ENCODE results near the gene NAP1L4. TPM values are rescaled to one million over a fixed set of nuclear protein-coding genes. Genes with fewer than 3 reads are reported as not detected.

Gene NAP1L4
- total RNA-seq, 1 donor, result 72.0 TPM

DNA sequence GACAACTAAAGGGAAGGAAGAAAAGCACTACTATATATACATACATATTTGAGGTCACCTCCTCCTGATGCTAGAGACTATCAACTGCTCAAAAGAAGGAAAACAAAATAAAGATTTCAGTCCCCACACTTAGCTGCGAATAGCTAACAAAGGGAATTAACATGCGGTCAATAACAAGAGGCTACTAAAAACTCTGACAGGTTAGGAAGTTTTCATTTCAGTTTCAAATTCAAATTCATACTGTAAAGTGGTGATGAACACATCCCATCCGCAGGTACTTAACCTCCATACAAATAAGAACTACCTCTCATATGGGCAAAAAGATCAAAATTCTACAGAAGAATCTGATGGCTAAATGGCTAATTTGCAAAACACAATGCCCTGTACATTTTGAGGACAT lies 2.6 kb downstream of the NAP1L4 start:
- Histone ChIP-seq H3K27ac (ENCODE audit: low read depth, low read length) (peak overlapping the region; percentile 52), H4K20me1 (ENCODE audit: insufficient read depth, low read length) (peaks cover 18% of the 10 kb centered on the region), H3K4me2 (ENCODE audit: insufficient read depth, low read length) (peak overlapping the region; percentile 82), H2AFZ (ENCODE audit: low read length) (no peak overlapping the region), H3K79me2 (ENCODE audit: insufficient read depth, low read length) (peaks cover 73% of the 10 kb centered on the region), H3K9me3 (ENCODE audit: low read depth, low read length) (no peaks in the 10 kb centered on the region), H3K27me3 (ENCODE audit: insufficient read depth, low read length) (no peaks in the 10 kb centered on the region), H3K4me1 (ENCODE audit: insufficient read depth, low read length) (peaks cover 33% of the 10 kb centered on the region), H3K36me3 (ENCODE audit: insufficient read depth, low read length) (no peaks in the 10 kb centered on the region), H3K4me3 (ENCODE audit: insufficient read depth, low read length) (peak overlapping the region; percentile 98)
- TF ChIP-seq, protein P1, sequence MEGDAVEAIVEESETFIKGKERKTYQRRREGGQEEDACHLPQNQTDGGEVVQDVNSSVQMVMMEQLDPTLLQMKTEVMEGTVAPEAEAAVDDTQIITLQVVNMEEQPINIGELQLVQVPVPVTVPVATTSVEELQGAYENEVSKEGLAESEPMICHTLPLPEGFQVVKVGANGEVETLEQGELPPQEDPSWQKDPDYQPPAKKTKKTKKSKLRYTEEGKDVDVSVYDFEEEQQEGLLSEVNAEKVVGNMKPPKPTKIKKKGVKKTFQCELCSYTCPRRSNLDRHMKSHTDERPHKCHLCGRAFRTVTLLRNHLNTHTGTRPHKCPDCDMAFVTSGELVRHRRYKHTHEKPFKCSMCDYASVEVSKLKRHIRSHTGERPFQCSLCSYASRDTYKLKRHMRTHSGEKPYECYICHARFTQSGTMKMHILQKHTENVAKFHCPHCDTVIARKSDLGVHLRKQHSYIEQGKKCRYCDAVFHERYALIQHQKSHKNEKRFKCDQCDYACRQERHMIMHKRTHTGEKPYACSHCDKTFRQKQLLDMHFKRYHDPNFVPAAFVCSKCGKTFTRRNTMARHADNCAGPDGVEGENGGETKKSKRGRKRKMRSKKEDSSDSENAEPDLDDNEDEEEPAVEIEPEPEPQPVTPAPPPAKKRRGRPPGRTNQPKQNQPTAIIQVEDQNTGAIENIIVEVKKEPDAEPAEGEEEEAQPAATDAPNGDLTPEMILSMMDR (IDR thresholded peaks at IDR 0.05; ENCODE audit: extremely low read depth, low read depth, low read length), result no peak
- DNase-seq (ENCODE audit: insufficient read length, low spot score, missing footprints), result no peak

DNA sequence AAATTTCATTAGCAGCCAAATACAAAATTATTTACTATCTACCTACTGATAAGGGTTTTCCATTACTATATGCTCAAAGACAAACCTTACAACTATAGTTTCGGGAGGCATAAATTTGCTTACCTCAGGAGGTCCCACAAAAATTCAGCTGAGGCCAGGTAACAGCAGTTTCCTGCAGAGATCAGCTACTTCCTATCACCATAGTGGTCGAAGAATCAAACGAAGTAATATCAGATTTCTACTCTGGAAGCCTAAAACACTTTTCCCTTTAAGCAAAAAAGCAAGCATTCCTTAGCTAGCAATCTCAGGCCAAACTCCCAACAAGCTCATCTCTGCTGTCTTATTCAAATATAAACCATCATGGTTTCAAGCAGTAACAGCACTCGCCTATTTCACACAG lies 3.1 kb downstream of the NAP1L4 start:
- H3K27me3 ChIP-seq (ENCODE audit: insufficient read depth, low read length), result no peaks in the 10 kb centered on the region
- no peaks in the 10 kb centered on the region for H3K9me3 ChIP-seq (ENCODE audit: low read depth, low read length)
- peaks cover 18% of the 10 kb centered on the region for H4K20me1 ChIP-seq (ENCODE audit: insufficient read depth, low read length)
- peak overlapping the region; percentile 98 for H3K4me3 ChIP-seq (ENCODE audit: insufficient read depth, low read length)
- DNase-seq (ENCODE audit: insufficient read length, low spot score, missing footprints), result no peak
- H3K79me2 ChIP-seq (ENCODE audit: insufficient read depth, low read length), result peaks cover 78% of the 10 kb centered on the region
- H3K4me2 ChIP-seq (ENCODE audit: insufficient read depth, low read length), result peak overlapping the region; percentile 82
- TF ChIP-seq, protein P1 (IDR thresholded peaks at IDR 0.05; ENCODE audit: extremely low read depth, low read depth, low read length), result no peak
- no peak overlapping the region for H2AFZ ChIP-seq (ENCODE audit: low read length)
- peak overlapping the region; percentile 52 for H3K27ac ChIP-seq (ENCODE audit: low read depth, low read length)
- H3K36me3 ChIP-seq (ENCODE audit: insufficient read depth, low read length), result no peaks in the 10 kb centered on the region
- H3K4me1 ChIP-seq (ENCODE audit: insufficient read depth, low read length), result peaks cover 33% of the 10 kb centered on the region

DNA sequence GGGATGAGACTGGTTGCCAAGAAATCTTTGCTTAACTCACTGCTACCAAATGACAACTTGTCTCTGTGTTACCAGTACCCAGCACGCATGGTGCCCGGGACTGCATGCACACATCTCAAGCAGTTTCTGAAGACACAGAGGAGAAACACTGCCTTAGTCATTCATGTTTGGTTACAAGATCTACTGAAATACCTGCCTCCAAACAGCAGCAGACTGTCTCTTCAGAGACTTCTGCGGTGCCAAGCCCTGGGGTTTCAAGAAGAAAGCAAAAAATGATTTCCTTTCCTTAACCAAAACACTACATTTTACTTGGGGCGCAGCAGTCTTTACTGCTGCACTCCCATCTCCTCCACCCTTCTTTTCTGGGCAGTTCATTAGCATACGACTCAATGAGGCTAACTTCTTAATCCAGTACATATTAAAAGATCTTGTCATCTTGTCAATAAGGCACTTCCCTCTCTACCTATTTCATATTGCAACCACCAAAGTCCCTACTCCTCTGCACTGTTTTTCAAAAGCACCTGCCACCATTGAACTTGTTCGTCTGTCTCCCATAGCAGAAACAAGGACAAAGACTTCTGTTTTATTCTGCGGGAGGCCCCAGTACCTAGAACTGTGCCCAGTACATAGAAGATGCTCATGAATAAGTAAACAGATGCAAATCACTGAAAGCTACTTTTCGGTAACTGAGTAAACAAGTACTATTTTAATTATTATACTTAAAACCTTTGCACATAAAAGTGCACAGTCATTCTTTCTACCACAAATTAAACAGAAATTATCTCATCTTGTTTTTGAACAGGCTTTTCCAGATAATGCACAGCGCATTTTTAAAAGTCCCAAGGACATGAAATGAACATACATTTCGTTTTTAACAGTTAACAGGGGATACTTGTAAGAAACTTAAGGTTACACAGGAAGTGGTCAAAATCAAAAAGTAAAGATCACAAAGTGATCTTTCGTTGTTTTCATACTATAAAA lies 4.0 kb downstream of the NAP1L4 start:
- peaks cover 33% of the 10 kb centered on the region for H3K4me1 ChIP-seq (ENCODE audit: insufficient read depth, low read length)
- H3K27ac ChIP-seq (ENCODE audit: low read depth, low read length), result peak overlapping the region; percentile 52
- H3K4me2 ChIP-seq (ENCODE audit: insufficient read depth, low read length), result peak overlapping the region; percentile 82
- H3K9me3 ChIP-seq (ENCODE audit: low read depth, low read length), result no peaks in the 10 kb centered on the region
- no peaks in the 10 kb centered on the region for H3K27me3 ChIP-seq (ENCODE audit: insufficient read depth, low read length)
- H4K20me1 ChIP-seq (ENCODE audit: insufficient read depth, low read length), result peaks cover 18% of the 10 kb centered on the region
- DNase-seq (ENCODE audit: insufficient read length, low spot score, missing footprints), result no peak
- H2AFZ ChIP-seq (ENCODE audit: low read length), result peak overlapping the region; percentile 48
- TF ChIP-seq, protein P1 (IDR thresholded peaks at IDR 0.05; ENCODE audit: extremely low read depth, low read depth, low read length), result no peak
- H3K4me3 ChIP-seq (ENCODE audit: insufficient read depth, low read length), result peak overlapping the region; percentile 98
- H3K36me3 ChIP-seq (ENCODE audit: insufficient read depth, low read length), result no peaks in the 10 kb centered on the region
- peaks cover 86% of the 10 kb centered on the region for H3K79me2 ChIP-seq (ENCODE audit: insufficient read depth, low read length)

DNA sequence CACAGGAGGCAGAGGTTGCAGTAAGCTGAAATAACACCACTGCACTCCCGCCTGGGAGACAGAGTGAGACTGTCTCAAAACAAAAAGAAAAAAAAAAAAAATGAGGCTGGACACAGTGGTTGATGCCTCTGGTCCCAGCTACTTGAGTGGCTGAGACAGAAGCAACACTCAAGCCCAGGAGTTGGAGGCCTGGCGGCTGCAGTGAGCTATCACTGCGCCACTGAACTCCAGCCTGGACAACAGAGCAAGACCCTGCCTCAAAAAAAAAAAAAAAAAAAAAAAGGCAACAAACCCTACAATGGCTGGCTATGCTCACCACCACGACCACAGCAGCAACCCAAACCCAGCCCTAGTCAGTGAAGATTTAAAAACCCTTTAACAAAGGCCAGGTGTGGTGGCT lies 8.2 kb downstream of the NAP1L4 start:
- Histone ChIP-seq H4K20me1 (ENCODE audit: insufficient read depth, low read length) (peaks cover 17% of the 10 kb centered on the region), H2AFZ (ENCODE audit: low read length) (no peak overlapping the region), H3K4me3 (ENCODE audit: insufficient read depth, low read length) (no peak overlapping the region), H3K27me3 (ENCODE audit: insufficient read depth, low read length) (no peaks in the 10 kb centered on the region), H3K4me1 (ENCODE audit: insufficient read depth, low read length) (peaks cover 13% of the 10 kb centered on the region), H3K79me2 (ENCODE audit: insufficient read depth, low read length) (peaks cover 98% of the 10 kb centered on the region), H3K36me3 (ENCODE audit: insufficient read depth, low read length) (peaks cover 5% of the 10 kb centered on the region), H3K27ac (ENCODE audit: low read depth, low read length) (peak overlapping the region; percentile 25), H3K4me2 (ENCODE audit: insufficient read depth, low read length) (no peak overlapping the region), H3K9me3 (ENCODE audit: low read depth, low read length) (no peaks in the 10 kb centered on the region)
- TF ChIP-seq, protein P1 (IDR thresholded peaks at IDR 0.05; ENCODE audit: extremely low read depth, low read depth, low read length), result no peak
- no peak for DNase-seq (ENCODE audit: insufficient read length, low spot score, missing footprints)

Measured in osteoblast (primary cell).